Endothelial cell (in vitro differentiated cells): ENCODE data around the gene CNTN4. TPM values are rescaled to one million over a fixed set of nuclear protein-coding genes. Genes with fewer than 3 reads are reported as not detected.

ENCODE experiments used
- DNase-seq: peaks from one replicate; pipeline ENCODE4 v3.0.0; 2021; ENCODE audit warnings: low spot score
- H3K27ac Mint-ChIP-seq: one replicate; pipeline ENCODE4 v1.8.0; 2021; ENCODE audit warnings: mixed read lengths, inconsistent platforms; ENCODE audit not compliant: unreplicated experiment
- H3K27me3 Mint-ChIP-seq: one replicate; pipeline ENCODE4 v1.8.0; 2021; ENCODE audit warnings: mild to moderate bottlenecking, moderate library complexity, mixed read lengths, inconsistent platforms; ENCODE audit not compliant: unreplicated experiment
- H3K36me3 Mint-ChIP-seq: one replicate; pipeline ENCODE4 v1.8.0; 2021; ENCODE audit warnings: mild to moderate bottlenecking, low read depth, mixed read lengths, inconsistent platforms; ENCODE audit not compliant: unreplicated experiment
- H3K4me1 Mint-ChIP-seq: one replicate; pipeline ENCODE4 v1.8.0; 2021; ENCODE audit warnings: mild to moderate bottlenecking, mixed read lengths, inconsistent platforms; ENCODE audit not compliant: unreplicated experiment
- H3K4me3 Mint-ChIP-seq: one replicate; pipeline ENCODE4 v1.8.0; 2021; ENCODE audit warnings: mild to moderate bottlenecking, mixed read lengths, inconsistent platforms; ENCODE audit not compliant: unreplicated experiment
- H3K9me3 Mint-ChIP-seq: one replicate; pipeline ENCODE4 v1.8.0; 2021; ENCODE audit warnings: mixed read lengths, inconsistent platforms; ENCODE audit not compliant: unreplicated experiment
- CTCF ChIP-seq: fragments of 200-600 bp; sonication (generic); IDR thresholded peaks from one replicate; pipeline ENCODE4 v1.5.0; 2021; ENCODE audit warnings: antibody characterized with exemption; ENCODE audit not compliant: unreplicated experiment
- long read RNA-seq: library from polyadenylated mRNA; unstranded; transcript quantifications from one replicate; pipeline ENCODE4 v2.0.0, GENCODE V29; 2020; ENCODE audit not compliant: unreplicated experiment
- total RNA-seq: library from RNA; stranded (reverse); fragmentation: NEBNext Ultra II Directional; extraction: Animal tissue kit (Norgen Biotek cat#: 25700); gene quantifications from one replicate; pipeline ENCODE4 v1.2.1, GENCODE V29; 2021; ENCODE audit not compliant: unreplicated experiment

CNTN4 gene
- total RNA-seq: not detected
- long read RNA-seq: 0 reads

- Mint-ChIP-seq H3K36me3 (peaks cover 15% of the 10 kb centered on the region), H3K27me3 (peaks cover 9% of the 10 kb centered on the region), H3K4me1 (peaks cover 2% of the 10 kb centered on the region), H3K4me3 (no peak within 1 kb of the TSS), H3K9me3 (peaks cover 48% of the 10 kb centered on the region), H3K27ac (no peak within 1 kb of the TSS)
- TF ChIP-seq CTCF: no peak
- DNase-seq: no peak
Observed at GRCh38 chr3:2098398-2099027, at the start of gene CNTN4. Gene CNTN4, plus strand, starts transcription at chr3:2098866.

DNA sequence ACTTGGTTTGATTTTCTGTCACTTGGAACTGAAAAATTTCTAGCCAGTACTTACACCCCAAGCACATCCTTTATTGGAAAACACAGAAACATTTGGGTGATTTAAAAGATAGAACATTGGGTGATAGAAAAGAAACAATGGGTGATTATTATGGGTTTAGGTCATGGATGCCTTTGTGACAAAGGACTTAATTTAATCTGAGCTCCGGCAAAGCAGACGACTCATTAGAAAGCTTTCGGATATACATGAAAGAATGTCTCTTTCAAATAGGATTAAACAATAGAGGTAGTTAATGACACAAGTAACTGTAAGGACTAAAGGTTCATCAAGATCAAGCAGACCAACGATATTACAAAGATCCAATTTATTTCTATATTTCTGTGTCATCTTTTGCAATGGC is 37.3 kb upstream of the CNTN4 start:
- Mint-ChIP-seq H3K27me3 (no peaks in the 10 kb centered on the region), H3K4me3 (no peak overlapping the region), H3K4me1 (no peaks in the 10 kb centered on the region), H3K27ac (no peak overlapping the region), H3K9me3 (peaks cover 9% of the 10 kb centered on the region), H3K36me3 (no peaks in the 10 kb centered on the region)
- DNase-seq: no peak
- no peak for TF ChIP-seq CTCF

DNA sequence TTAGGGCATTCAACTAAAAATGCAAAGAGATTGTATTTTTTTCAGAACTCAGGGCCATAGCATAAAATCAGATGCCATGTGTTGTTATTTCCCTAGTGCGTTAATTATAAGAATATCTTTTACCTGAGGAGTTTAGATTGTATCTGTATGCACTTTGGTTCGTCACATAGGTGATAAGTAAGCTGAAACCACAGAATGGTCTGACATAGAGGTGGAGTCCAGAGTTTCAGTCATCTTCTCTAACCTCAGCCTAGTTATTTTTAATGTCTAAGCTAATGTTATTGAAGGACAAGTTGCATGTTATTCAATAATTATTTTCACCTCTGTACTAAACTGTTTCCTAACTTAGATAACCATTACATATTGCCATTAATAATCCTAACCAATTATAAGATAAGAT is 27.1 kb upstream of the CNTN4 start:
- Mint-ChIP-seq H3K4me1 (no peaks in the 10 kb centered on the region), H3K27me3 (no peaks in the 10 kb centered on the region), H3K9me3 (peaks cover 6% of the 10 kb centered on the region), H3K27ac (no peak overlapping the region), H3K4me3 (no peak overlapping the region), H3K36me3 (no peaks in the 10 kb centered on the region)
- DNase-seq: no peak
- TF ChIP-seq CTCF: no peak

- peaks cover 41% of the 10 kb centered on the region for H3K9me3 Mint-ChIP-seq
Observed at GRCh38 chr3:2078821-2079220, 19.8 kb upstream of the CNTN4 start.

More at GRCh38 chr3:2078821-2079220, 19.8 kb upstream of the CNTN4 start:
- Mint-ChIP-seq H3K36me3 (peaks cover 4% of the 10 kb centered on the region), H3K27me3 (peaks cover 2% of the 10 kb centered on the region), H3K4me3 (no peak overlapping the region), H3K27ac (no peak overlapping the region), H3K4me1 (no peaks in the 10 kb centered on the region)
- no peak for TF ChIP-seq CTCF
- no peak for DNase-seq
